ENCODE data around the gene ZNF784.

ZNF784 gene

GRCh38 chr19:55656552-55656951 lies 32.2 kb upstream of the ZNF784 start:
- no peak for DNase-seq (ENCODE audit: low spot score)

- no peak for DNase-seq (ENCODE audit: low spot score)
Observed at GRCh38 chr19:55655648-55656040, 31.3 kb upstream of the ZNF784 start.

GRCh38 chr19:55654868-55655647 lies 30.7 kb upstream of the ZNF784 start, which contains the start of gene U2AF2:
U2AF2 (plus strand) TSS chr19:55655035; CDS start chr19:55655105, 70 bp downstream.
- peak; percentile 99 for DNase-seq (ENCODE audit: low spot score)

GRCh38 chr19:55654323-55654867 lies 30.0 kb upstream of the ZNF784 start:
- DNase-seq (ENCODE audit: low spot score), result peak; percentile 94

- peak; percentile 94 for DNase-seq (ENCODE audit: low spot score)
Observed at GRCh38 chr19:55653651-55654322, 29.4 kb upstream of the ZNF784 start.

- no peak for DNase-seq (ENCODE audit: low spot score)
Observed at GRCh38 chr19:55652311-55653128, 28.2 kb upstream of the ZNF784 start.

- no peak for DNase-seq (ENCODE audit: low spot score)
Observed at GRCh38 chr19:55651236-55651635, 26.9 kb upstream of the ZNF784 start.

GRCh38 chr19:55650602-55651230 lies 26.4 kb upstream of the ZNF784 start:
- no peak for DNase-seq (ENCODE audit: low spot score)

- DNase-seq (ENCODE audit: low spot score), result no peak
Observed at GRCh38 chr19:55650126-55650557, 25.8 kb upstream of the ZNF784 start.

- no peak for DNase-seq (ENCODE audit: low spot score)
Observed at GRCh38 chr19:55649268-55650125, 25.1 kb upstream of the ZNF784 start.

- DNase-seq (ENCODE audit: low spot score), result no peak
Observed at GRCh38 chr19:55648585-55649267, 24.4 kb upstream of the ZNF784 start.

GRCh38 chr19:55647732-55648584 lies 23.6 kb upstream of the ZNF784 start, which contains the start of gene CCDC106:
CCDC106 (plus strand) TSS chr19:55648212; CDS start chr19:55649047, 835 bp downstream.
- peak; percentile 78 for DNase-seq (ENCODE audit: low spot score)

GRCh38 chr19:55646889-55647731 lies 22.7 kb upstream of the ZNF784 start:
- no peak for DNase-seq (ENCODE audit: low spot score)

GRCh38 chr19:55645512-55645881 lies 21.1 kb upstream of the ZNF784 start:
- no peak for DNase-seq (ENCODE audit: low spot score)

GRCh38 chr19:55644842-55645511 lies 20.6 kb upstream of the ZNF784 start:
- DNase-seq (ENCODE audit: low spot score), result no peak

GRCh38 chr19:55644191-55644833 lies 19.9 kb upstream of the ZNF784 start:
- no peak for DNase-seq (ENCODE audit: low spot score)

GRCh38 chr19:55643887-55644176 lies 19.5 kb upstream of the ZNF784 start:
- DNase-seq (ENCODE audit: low spot score), result peak; percentile 20
